ENCODE results near the gene PGM5. TPM values are rescaled to one million over a fixed set of nuclear protein-coding genes. Genes with fewer than 3 reads are reported as not detected.
A peak's percentile ranks its signal among the peaks of the same experiment; 100 is the strongest.
"Not testable (repeated sequence)": the region's sequence is repeated elsewhere in the genome, so short reads cannot be mapped to it uniquely, and the experiment has no call there.

Gene PGM5
- total and polyA plus RNA-seq, 2 of the 4 experiments (the other 2 are of a cell fraction) = 8.3 to 14.7 TPM

DNA sequence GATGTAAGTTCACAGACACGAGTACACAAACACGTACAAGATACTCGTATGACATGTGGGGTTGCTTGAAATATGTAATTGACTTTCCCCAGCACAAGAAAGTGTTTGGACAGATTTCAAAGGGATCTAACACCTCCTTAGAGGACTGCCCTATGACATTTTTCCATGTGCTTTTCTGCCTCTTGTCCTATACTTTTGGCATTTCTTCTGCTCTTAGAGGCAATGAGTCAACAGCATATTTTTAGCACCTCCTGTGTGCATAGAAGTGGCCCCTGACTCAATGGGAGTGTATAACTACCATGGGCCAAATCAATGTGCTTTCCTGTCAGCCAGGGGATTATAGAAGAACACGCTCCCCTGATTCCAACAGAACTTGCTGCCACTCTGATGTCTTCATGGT is 4.7 kb upstream of the PGM5 start:
- H2BK20ac ChIP-seq (ENCODE audit: low read depth, low read length); H4K5ac ChIP-seq (ENCODE audit: low read depth, low read length); intact Hi-C loops (cut with micrococcal nuclease); H3K9me3 ChIP-seq (ENCODE audit: control insufficient read depth, insufficient read depth, low read length); H3K23ac ChIP-seq (ENCODE audit: low read depth, low read length); H2BK120ac ChIP-seq (ENCODE audit: low read depth, low read length); BruUV-seq (replicated peaks); H3K79me1 ChIP-seq (ENCODE audit: low read depth in 1 of 2, low read length in 2 of 2); CTCF ChIA-PET; dilution Hi-C loops (cut with HindIII; ENCODE audit: low sequenced_read_pairs, unreplicated experiment); H2AK5ac ChIP-seq (ENCODE audit: low read depth, low read length); ATAC-seq (ENCODE audit: low read depth); H4K91ac ChIP-seq (ENCODE audit: insufficient read depth, low read depth, low read length); H3K9me1 ChIP-seq (ENCODE audit: insufficient read depth, low read length); H2BK15ac ChIP-seq (ENCODE audit: low read depth, low read length); H2AK9ac ChIP-seq (replicated peaks; ENCODE audit: low read depth, low read length, poor library complexity); H3K14ac ChIP-seq (replicated peaks; ENCODE audit: low read depth, low read length); H3K4me2 ChIP-seq (ENCODE audit: low read depth, low read length); POLR2A ChIA-PET (ENCODE audit: unreplicated experiment); H3K18ac ChIP-seq (ENCODE audit: low read depth, low read length); H4K8ac ChIP-seq (ENCODE audit: low read depth in 2 of 2, low read length in 2 of 2); H3K4me1 ChIP-seq (ENCODE audit: control insufficient read depth, insufficient read depth, low read length); H4K20me1 ChIP-seq (ENCODE audit: insufficient read depth, low read length); in situ Hi-C loops (cut with MboI; ENCODE audit: low sequenced_read_pairs); H3K4me3 ChIP-seq (ENCODE audit: insufficient read depth, low read depth, low read length); H3K27me3 ChIP-seq (ENCODE audit: control insufficient read depth, insufficient read depth, low read length); H2AFZ ChIP-seq (replicated peaks; ENCODE audit: low read length, poor library complexity); H2BK5ac ChIP-seq (ENCODE audit: low read depth, low read length, poor library complexity, severe bottlenecking); H3K9ac ChIP-seq (ENCODE audit: low read depth, low read length); H3K36me3 ChIP-seq (ENCODE audit: control insufficient read depth, insufficient read depth, low read length); DNase-seq; H3K4ac ChIP-seq (ENCODE audit: low read depth, low read length); H3K56ac ChIP-seq (ENCODE audit: extremely low read depth, insufficient read depth, low read length); H3K27ac ChIP-seq (ENCODE audit: insufficient read depth, low read length): not testable (repeated sequence)
- WGBS, 2 experiments (ENCODE audit: extremely low coverage in 2 of 2, insufficient read length in 1 of 2) = no CpG with 5 or more reads among the region's 4 CpGs

DNA sequence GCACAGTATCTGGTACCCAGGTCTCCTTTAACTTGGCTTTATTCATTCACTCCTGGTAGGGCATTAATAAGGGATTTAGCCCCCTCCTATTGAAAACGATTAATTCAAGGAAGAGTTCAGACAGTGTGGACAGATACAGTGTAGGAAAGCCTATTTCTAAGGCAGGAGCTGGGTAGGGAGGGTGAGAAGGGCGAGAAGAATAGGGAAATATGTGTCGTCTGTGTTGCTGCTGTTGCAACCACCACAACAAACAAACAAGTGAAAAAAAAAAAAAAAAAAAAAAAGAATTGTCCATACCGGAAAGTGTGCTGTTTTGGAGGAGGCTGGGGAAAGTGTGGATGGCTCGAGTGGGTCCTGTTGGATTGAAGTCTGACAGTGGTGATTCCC is 425 bp upstream of the PGM5 start:
- H3K23ac ChIP-seq (ENCODE audit: low read depth, low read length); H2AK9ac ChIP-seq (replicated peaks; ENCODE audit: low read depth, low read length, poor library complexity); H2BK20ac ChIP-seq (ENCODE audit: low read depth, low read length); H3K27me3 ChIP-seq (ENCODE audit: control insufficient read depth, insufficient read depth, low read length); H2AFZ ChIP-seq (replicated peaks; ENCODE audit: low read length, poor library complexity); H3K14ac ChIP-seq (replicated peaks; ENCODE audit: low read depth, low read length); CTCF ChIA-PET; H3K9me3 ChIP-seq (ENCODE audit: control insufficient read depth, insufficient read depth, low read length); H2BK120ac ChIP-seq (ENCODE audit: low read depth, low read length); H2AK5ac ChIP-seq (ENCODE audit: low read depth, low read length); H3K9ac ChIP-seq (ENCODE audit: low read depth, low read length); H3K36me3 ChIP-seq (ENCODE audit: control insufficient read depth, insufficient read depth, low read length); H3K79me1 ChIP-seq (ENCODE audit: low read depth in 1 of 2, low read length in 2 of 2); H4K20me1 ChIP-seq (ENCODE audit: insufficient read depth, low read length); H3K56ac ChIP-seq (ENCODE audit: extremely low read depth, insufficient read depth, low read length); H4K8ac ChIP-seq (ENCODE audit: low read depth in 2 of 2, low read length in 2 of 2); BruUV-seq (replicated peaks); H2BK15ac ChIP-seq (ENCODE audit: low read depth, low read length); dilution Hi-C loops (cut with HindIII; ENCODE audit: low sequenced_read_pairs, unreplicated experiment); H3K9me1 ChIP-seq (ENCODE audit: insufficient read depth, low read length); H4K5ac ChIP-seq (ENCODE audit: low read depth, low read length); H4K91ac ChIP-seq (ENCODE audit: insufficient read depth, low read depth, low read length); POLR2A ChIA-PET (ENCODE audit: unreplicated experiment); H3K4ac ChIP-seq (ENCODE audit: low read depth, low read length); H2BK5ac ChIP-seq (ENCODE audit: low read depth, low read length, poor library complexity, severe bottlenecking); in situ Hi-C loops (cut with MboI; ENCODE audit: low sequenced_read_pairs); H3K27ac ChIP-seq (ENCODE audit: insufficient read depth, low read length); H3K4me1 ChIP-seq (ENCODE audit: control insufficient read depth, insufficient read depth, low read length); ATAC-seq (ENCODE audit: low read depth); DNase-seq; H3K18ac ChIP-seq (ENCODE audit: low read depth, low read length): not testable (repeated sequence)
- WGBS, 2 experiments (ENCODE audit: extremely low coverage in 2 of 2, insufficient read length in 1 of 2) = no CpG with 5 or more reads among the region's 5 CpGs
- Histone ChIP-seq H3K4me3 (ENCODE audit: insufficient read depth, low read depth, low read length) (peak overlapping the region; percentile 88), H3K4me2 (ENCODE audit: low read depth, low read length) (peak overlapping the region; percentile 9; the same call in 1 of the 2 replicates)
- intact Hi-C loops (cut with micrococcal nuclease) = loop anchor here (5.0 kb wide), 1 partner anchor 151 kb away; no protein-coding TSS in a partner anchor
